NCI-H1694 treated with DMSO at 0.1 percent for 48 hours (cell line): ENCODE measurements around the gene NUDT7.

ENCODE experiments used
- DNase-seq: peaks from one replicate; lab custom pipeline; 2025; lab: John Stamatoyannopoulos, UW

The NUDT7 gene

GRCh38 chr16:77780378-77780837 lies 58.1 kb downstream of the NUDT7 start:
- no peak for DNase-seq

- DNase-seq = no peak
These were observed 58.8 kb downstream of the NUDT7 start for GRCh38 chr16:77781091-77781490.

DNA sequence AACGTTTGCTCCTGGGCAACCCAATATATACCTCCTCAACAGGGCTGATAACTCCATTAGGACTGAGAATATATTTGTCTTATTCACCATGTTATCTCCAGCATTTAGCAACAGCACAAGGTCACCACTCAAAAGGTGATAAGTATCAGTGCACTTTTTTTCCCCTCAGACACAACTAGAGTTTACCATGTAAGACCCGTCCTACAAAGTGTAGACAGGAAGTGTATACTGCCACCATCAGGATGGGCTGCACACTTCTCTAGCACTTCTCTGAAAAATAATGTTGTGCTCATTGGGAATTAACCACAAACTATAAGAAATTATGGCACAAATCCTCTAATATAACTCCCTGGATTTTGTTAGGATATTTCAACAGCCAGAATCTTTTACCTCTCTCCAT lies 60.4 kb downstream of the NUDT7 start:
- DNase-seq = no peak

DNA sequence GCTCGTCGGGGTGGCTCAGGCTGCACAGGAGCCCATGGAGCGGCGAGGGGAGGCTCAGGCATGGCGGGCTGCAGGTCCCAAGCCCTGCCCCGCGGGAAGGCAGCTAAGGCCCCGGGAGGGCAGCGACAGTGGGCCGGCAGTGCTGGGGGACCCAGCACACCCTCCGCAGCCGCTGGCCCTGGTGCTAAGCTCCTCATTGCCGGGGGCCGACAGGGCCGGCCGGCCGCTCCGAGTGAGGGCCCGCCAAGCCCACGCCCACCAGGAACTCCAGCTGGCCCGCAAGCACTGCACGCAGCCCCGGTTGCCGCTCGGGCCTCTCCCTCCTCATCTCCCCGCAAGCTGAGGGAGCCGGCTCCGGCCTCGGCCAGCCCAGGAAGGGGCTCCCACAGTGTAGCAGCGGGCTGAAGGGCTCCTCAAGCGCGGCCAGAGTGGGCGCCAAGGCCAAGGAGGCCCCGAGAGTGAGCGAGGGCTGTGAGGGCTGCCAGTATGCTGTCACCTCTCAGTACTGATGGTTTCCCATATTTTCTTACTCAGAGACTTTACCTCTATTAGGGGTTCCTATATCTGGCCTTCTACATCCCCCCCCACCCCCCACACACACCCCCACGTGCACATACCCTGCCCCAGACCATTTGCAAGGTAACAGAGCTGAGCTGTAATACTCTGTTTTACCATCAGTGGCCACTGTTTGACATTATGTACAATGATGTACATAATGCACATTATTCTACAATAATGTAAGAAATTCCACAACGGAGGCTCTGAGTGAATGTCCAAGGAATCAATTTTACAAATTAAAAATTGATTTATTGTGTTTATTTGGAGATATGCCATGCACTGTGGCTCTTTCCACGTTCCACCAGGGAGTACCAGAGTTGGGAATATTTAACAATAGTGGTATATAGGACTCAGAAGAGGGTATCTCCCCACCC lies 62.4 kb downstream of the NUDT7 start:
- no peak for DNase-seq

DNA sequence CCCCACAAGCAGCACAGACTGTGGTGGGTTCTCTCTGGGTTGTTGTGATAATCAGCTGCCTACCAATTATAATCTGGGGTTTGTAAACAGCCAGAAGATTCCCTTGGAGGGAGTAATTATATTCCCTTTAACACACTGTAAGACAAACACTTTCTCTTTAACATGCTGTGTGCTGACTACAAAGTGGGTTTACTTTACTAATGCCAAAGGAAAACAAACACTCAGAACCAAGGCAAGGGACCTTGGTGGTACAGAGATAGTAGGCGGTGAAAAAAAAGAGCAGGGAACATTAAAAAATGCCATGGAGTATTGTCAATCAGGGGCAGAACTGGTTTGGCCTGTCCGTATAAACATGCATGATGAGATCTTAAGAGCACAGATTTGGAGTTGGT lies 63.1 kb downstream of the NUDT7 start:
- no peak for DNase-seq

GRCh38 chr16:77786186-77786847 lies 64.0 kb downstream of the NUDT7 start:
- DNase-seq = no peak

DNA sequence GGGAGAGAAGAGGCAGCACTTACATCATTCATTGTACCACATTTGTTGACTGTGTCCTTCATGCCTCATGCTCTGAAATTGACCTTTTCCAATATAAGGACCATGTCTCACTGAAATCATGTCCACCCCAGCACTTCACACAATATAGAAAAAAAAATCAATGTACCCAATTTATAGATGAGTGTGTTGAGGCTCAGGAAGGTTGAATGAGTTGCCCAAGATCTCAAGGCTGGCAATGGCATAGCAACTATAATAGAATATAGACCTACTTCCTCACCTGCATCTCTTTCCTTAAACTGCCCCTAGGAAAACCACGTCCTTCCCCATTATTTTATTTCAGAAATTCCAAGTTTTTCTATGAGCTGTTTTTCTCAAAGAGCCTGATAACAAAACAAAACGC lies 65.1 kb downstream of the NUDT7 start:
- DNase-seq = no peak

GRCh38 chr16:77788181-77789084 lies 66.1 kb downstream of the NUDT7 start, which contains the start of gene VAT1L:
TSS of gene VAT1L (plus strand) at chr16:77788564. CDS start at chr16:77788683, 119 bp downstream.
- DNase-seq = no peak

- DNase-seq = no peak
These were observed 67.0 kb downstream of the NUDT7 start for GRCh38 chr16:77789085-77790008.

DNA sequence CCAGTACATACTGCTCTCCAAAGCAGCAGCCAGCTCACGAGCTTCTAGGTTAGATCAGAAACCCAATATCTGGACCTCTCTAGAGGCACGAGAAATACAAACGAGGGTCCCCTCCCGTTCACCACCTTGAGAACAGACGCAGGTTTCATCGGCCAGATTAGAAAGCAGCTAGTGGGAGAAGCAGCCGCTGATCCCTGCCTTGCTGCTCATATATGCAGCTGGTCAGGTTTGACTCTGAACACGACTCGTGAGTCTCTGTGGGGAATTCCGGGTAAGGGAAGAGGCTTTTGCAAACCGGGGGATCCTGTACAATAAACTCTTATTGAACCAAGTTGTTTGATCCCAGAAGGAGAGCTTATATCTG lies 67.7 kb downstream of the NUDT7 start:
- no peak for DNase-seq

DNA sequence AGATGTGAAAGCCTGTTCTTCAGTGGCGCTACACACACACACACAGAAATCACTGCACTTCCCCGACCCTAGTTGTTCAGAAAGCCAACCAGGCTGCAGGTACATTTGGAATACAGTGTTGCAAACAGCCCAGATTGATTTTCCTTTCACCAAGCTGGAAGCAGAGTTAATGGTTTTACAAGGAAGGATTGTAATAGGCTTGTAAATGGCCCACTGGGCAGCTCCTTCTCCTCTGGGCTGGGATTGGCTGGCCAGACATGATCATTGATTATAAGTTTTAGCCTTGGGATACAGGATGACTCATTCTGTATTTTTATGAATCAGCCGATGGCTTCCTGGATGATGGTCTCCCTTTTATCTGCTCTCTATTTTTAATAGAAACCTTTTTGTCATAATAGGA lies 68.6 kb downstream of the NUDT7 start:
- no peak for DNase-seq
